Esophagus muscularis mucosa (tissue), 4 donors: ENCODE results near the gene EMCN.

Experiments
- CTCF ChIP-seq, 3 experiments: fragments of 200-600 bp in 2 of 3; fragments of 450-650 bp in 1 of 3; sonication (generic) in 2 of 3; IDR thresholded peaks; one replicate each; pipeline ENCODE4 v1.5.1; 2017 to 2019; ENCODE audit warnings: antibody characterized with exemption in 3 of 3, mild to moderate bottlenecking in 2 of 3, moderate library complexity in 1 of 3
- EP300 ChIP-seq: sonication (generic); formaldehyde crosslinking; IDR thresholded peaks from one replicate; pipeline ENCODE4 v1.6.1; 2017; ENCODE audit warnings: antibody characterized with exemption
- POLR2A ChIP-seq: fragments of 450-650 bp; IDR thresholded peaks from one replicate; pipeline ENCODE4 v1.6.1; 2017; ENCODE audit warnings: antibody characterized with exemption, moderate library complexity, mild to moderate bottlenecking, low read depth

DNA sequence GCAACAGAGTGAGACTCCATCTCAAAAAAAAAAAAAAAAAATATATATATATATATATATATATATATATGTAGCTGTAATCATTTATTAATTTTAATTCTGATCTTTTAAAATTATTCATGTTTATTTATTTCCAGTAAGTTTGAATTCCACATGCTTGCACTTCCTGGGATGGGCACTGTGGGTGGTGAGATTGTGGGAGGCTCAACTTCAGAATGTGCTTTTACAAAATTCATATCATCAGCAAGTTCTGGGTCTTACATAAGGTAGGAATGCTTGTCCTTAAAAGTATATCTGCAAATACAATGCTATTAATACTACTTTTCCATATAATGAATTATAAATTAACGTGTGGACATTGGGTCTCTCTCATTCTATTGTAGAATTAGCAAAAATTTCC lies 156.5 kb downstream of the EMCN start:
- TF ChIP-seq CTCF (IDR thresholded peaks at IDR 0.05) (no peak), POLR2A (no peak), EP300 (no peak)
